ENCODE results near the gene SH3GLB1.

SH3GLB1 gene

DNA sequence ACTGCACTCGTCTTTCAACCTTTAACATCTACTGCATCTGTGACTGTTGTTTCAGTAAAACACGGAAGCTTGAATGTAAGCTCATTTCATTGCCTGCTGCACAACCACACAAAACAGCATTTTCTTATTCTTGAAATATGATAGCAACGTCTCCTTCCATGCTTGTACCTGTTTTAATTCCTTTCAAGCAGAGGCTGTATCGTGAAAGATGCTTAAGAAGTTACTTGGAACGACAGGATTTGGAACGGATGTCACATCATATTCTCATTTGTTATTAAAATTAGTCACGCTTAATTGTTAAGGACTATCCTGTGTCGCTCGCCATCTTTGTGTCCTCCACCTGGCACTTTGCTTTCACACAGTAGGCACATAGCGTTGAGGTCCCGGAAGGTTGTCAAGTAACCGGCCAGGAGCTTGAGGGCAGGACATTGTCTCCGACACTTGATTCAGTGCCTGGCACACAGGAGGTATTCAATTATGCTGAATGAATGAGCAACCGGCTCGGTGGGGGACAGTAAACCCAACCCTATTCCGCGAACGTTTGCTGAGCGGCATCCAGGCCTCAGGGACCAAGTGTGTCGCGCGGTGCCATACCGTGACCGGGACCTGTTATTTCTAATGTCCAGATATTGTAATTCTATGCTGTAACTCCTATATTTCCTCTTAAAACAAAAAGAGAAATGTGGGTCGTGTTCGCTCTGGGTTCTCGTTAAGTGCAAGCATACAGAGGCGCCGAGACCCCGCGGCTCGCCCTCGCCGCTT is 499 bp upstream of the SH3GLB1 start:
- TF ChIP-seq CTCF (IDR thresholded peaks at IDR 0.05), result no peak

DNA sequence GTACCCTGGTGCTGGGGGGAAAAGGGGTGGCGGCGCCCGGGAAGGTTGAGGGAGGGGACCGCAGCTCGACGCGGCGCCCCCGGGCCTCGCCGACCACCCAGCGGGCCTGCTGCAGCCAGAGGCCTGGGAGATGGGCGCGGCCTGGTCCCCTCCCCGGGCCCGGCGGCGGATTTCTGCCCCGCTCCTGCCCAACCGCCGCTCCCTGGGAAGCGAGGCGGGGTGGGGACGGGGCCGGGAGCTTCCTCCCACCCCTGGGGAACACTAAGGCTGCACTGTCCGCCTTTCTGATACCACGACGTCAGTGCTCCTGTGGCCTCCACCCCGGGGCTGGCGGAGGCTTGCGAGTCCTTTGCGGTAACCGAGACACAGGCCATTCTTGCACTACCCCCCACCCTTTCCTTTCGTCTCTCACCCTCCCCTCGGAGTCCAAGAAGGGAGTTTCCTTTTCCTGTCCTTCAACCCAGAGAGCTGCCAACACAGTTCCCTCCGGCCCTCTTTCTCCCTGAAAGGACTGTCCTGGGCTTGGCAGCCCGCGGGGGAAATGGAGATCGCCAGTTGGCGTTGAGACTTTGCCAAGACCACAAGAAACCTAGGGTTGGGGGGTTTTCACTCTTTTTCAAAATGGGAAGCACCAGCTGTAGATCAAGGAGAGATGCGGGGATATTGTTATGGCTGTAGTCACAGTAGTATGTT is 742 bp downstream of the SH3GLB1 start:
- TF ChIP-seq CTCF (IDR thresholded peaks at IDR 0.05), result no peak

DNA sequence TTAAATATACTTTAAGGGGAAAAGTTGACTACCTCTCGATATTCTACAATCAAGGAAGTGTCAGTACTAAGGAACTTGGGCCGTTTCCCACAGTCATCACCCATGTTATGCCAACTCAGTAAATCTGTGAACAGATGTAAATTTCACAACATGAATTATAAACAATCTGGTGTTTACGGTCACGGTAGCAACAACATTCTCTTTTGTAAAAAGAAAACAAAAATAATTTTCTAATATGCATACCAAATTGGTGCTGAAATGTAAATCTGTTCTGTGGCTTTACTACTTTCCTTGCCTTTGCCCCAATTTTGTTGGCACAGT is 1.2 kb downstream of the SH3GLB1 start:
- TF ChIP-seq CTCF (IDR thresholded peaks at IDR 0.05), result no peak

DNA sequence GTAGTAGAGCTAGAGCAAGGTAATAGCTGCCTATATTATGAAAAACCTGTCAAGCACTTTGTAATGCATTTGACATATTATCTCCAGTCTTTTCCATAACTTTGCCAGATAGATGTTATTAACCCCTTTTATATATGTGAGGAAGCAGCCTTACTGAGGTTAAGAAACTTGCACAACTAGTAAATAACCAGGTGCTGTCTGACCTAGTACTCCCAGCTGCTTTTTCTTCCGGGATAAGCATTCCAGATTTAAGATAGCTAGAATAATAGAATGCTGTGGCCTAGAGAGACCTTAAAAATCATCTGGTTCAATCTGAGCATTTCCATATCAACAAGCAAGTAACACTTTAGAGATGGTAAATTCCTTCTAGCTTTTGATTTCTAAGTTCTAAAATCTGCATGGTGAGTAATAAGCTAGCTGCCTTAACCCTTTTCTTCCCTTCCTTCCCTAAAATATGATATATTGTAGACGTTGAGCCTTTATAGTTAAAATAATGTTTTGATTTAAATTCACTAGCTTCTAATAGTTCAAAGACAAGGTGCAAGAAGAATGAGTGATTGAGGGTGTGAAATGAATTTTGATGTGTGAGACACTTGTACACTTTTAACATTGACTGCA is 1.8 kb downstream of the SH3GLB1 start:
- TF ChIP-seq CTCF (IDR thresholded peaks at IDR 0.05), result no peak

DNA sequence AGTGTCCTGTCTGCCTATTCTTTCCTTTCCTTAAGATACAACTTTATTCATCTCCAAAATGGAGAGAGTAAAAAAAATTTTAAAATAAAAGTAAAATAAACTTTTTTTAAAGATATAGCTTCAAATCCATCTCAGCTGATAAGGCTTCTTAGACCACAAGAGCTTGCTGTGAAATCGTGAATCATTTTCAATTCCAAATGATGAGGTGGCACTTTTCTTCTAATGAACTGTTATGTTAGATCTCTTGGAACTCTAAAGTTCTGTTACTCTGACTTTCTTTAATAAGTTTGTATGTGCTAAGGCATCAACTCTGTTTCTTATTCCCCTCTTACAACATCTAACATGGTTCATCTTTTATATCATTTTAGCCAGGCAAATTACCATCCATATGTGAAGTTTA is 4.5 kb downstream of the SH3GLB1 start:
- no peak for TF ChIP-seq CTCF (IDR thresholded peaks at IDR 0.05)

- no peak for TF ChIP-seq CTCF (IDR thresholded peaks at IDR 0.05)
Observed at GRCh38 chr1:86712088-86712860, 7.9 kb downstream of the SH3GLB1 start.

DNA sequence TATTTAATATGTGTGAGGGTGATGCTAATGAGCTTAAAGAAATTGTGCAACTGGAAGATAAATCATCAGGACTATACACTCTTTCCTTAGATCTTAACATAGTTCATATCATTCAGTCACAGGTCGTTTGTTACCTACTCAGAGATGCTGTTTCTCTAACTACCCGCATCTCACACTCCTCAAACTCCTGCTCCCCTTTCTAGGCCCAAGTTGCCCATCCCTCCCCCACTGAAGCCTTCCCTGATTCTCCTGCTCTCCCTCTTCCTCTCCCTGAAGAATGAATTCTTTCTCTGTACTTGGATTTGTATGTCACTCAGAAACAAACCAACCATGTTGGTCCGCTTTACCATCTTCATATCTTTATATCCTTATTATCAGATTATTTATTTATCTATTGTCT is 9.1 kb downstream of the SH3GLB1 start:
- TF ChIP-seq CTCF (IDR thresholded peaks at IDR 0.05), result no peak
